ENCODE results near the gene TRIM54. TPM values are rescaled to one million over a fixed set of nuclear protein-coding genes. Genes with fewer than 3 reads are reported as not detected.

Gene TRIM54
- total and polyA plus RNA-seq, 9 of the 15 experiments (the other 6 are each of a cell fraction or from before 2014, with no cell fraction given): not detected

GRCh38 chr2:27255187-27255586 is 27.0 kb upstream of the TRIM54 start (continued):
- TF ChIP-seq POLR2AphosphoS5 (IDR thresholded peaks at IDR 0.05; ENCODE audit: control insufficient read depth, insufficient read depth, low read depth, low read length) (peak; percentile 53; the same call in 1 of the 2 replicates), ZNF79 (CRISPR knock-in tag; IDR thresholded peaks at IDR 0.05; ENCODE audit: low read depth) (no peak), HMGXB4 (CRISPR knock-in tag; IDR thresholded peaks at IDR 0.05) (no peak), HOMEZ (CRISPR knock-in tag; IDR thresholded peaks at IDR 0.05) (no peak), GABPB1 (CRISPR knock-in tag; IDR thresholded peaks at IDR 0.05) (no peak), KDM1A (IDR thresholded peaks at IDR 0.05) (peak in 1 of 2 experiments; percentile 21; a peak in 1 of 4 replicates), NBN (IDR thresholded peaks at IDR 0.05; ENCODE audit: low read depth) (no peak), MCM7 (IDR thresholded peaks at IDR 0.05) (no peak), RBFOX2 (IDR thresholded peaks at IDR 0.05; ENCODE audit: low read depth, low read length) (no peak), CTBP1 (IDR thresholded peaks at IDR 0.05; ENCODE audit: borderline replicate concordance) (peak; percentile 85; the same call in 1 of the 2 replicates), FOXP4 (CRISPR knock-in tag; IDR thresholded peaks at IDR 0.05; ENCODE audit: borderline replicate concordance) (0 out of 2 replicates have a peak, but pooled peaks have one; percentile 33), ZNF644 (tag; IDR thresholded peaks at IDR 0.05; ENCODE audit: low read depth) (no peak), BCLAF1 (IDR thresholded peaks at IDR 0.05; ENCODE audit: borderline replicate concordance in 1 of 2, control insufficient read depth in 1 of 2, low read depth in 2 of 2, low read length in 1 of 2) (no peak), DPF2 (IDR thresholded peaks at IDR 0.05) (peak; percentile 77), CHD1 (IDR thresholded peaks at IDR 0.05; ENCODE audit: low read length) (no peak), TCF3 (CRISPR knock-in tag; IDR thresholded peaks at IDR 0.05) (peak; percentile 93), FOXK2 (conservative IDR thresholded peaks at IDR 0.05 in 1 of 2, IDR thresholded peaks at IDR 0.05 in 1 of 2; ENCODE audit: low read depth in 2 of 2) (no peak), POU5F1 (IDR thresholded peaks at IDR 0.05; ENCODE audit: borderline replicate concordance, low read depth, low read length, partially characterized antibody) (no peak), E2F3 (CRISPR knock-in tag; IDR thresholded peaks at IDR 0.05) (no peak), ZKSCAN8 (CRISPR knock-in tag; IDR thresholded peaks at IDR 0.05) (no peak), ESRRA (IDR thresholded peaks at IDR 0.05; ENCODE audit: borderline replicate concordance, low read depth) (peak; percentile 61; the same call in 1 of the 2 replicates)
